Erythroblast (primary cell): ENCODE data around the gene RBM19.

Source experiments
- GATA1 ChIP-seq: IDR thresholded peaks from 2 replicates; pipeline ENCODE4 v1.6.1; 2011; ENCODE audit warnings: low read depth, mild to moderate bottlenecking, control low read depth, low read length, moderate library complexity
- POLR2A ChIP-seq: IDR thresholded peaks from 2 replicates; pipeline ENCODE4 v1.6.1; 2011; ENCODE audit warnings: mild to moderate bottlenecking, low read length

GRCh38 chr12:113930249-113930648 is 35.9 kb downstream of the RBM19 start:
- TF ChIP-seq POLR2A: no peak
- no peak for TF ChIP-seq GATA1
